ENCODE data around the gene MOCS1.

GRCh38 chr6:39948199-39948791 lies 14.0 kb upstream of the MOCS1 start:
- TF ChIP-seq POLR2AphosphoS5 (IDR thresholded peaks at IDR 0.05; ENCODE audit: low read depth, low read length) (no peak), POLR2A (IDR thresholded peaks at IDR 0.05; ENCODE audit: low read depth, low read length) (no peak), TAF1 (IDR thresholded peaks at IDR 0.05; ENCODE audit: borderline replicate concordance, low read depth, low read length) (no peak)

All from GM12892 (cell line).